OCI-LY3 (cell line): ENCODE data around the gene FAM117B.

ENCODE experiments used
- EZH2phosphoT487 ChIP-seq: fragments of 200-600 bp; shearing (Covaris generic); IDR thresholded peaks from 2 replicates; pipeline ENCODE4 v1.6.1; 2018; ENCODE audit warnings: antibody characterized with exemption, mixed run types, low read depth
- TF ChIP-seq, protein P1 (sequence below): fragments of 200-600, 300-600 bp; sonication (generic); IDR thresholded peaks from 2 replicates; pipeline ENCODE4 v1.5.1; 2014; ENCODE audit warnings: antibody characterized with exemption, low read length, low read depth

DNA sequence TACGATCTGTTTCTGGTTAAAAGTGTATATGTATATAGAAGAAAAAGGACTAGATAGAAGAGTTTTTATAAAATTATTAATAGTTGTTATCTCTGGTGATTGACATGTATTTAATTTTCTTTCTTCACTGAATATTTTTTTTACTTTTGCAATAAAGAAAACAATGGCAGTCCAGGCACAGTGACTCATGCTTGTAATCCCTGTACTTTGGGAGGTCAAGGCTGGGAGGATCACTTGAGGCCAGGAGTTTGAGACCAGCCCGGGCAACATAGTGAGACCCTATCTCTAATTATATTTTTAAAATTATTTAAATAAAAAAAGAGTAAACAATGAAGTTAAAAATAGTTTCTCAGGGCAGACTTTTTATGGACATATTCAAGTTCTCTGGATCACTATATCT is 114.7 kb downstream of the FAM117B start:
- TF ChIP-seq, protein P1, sequence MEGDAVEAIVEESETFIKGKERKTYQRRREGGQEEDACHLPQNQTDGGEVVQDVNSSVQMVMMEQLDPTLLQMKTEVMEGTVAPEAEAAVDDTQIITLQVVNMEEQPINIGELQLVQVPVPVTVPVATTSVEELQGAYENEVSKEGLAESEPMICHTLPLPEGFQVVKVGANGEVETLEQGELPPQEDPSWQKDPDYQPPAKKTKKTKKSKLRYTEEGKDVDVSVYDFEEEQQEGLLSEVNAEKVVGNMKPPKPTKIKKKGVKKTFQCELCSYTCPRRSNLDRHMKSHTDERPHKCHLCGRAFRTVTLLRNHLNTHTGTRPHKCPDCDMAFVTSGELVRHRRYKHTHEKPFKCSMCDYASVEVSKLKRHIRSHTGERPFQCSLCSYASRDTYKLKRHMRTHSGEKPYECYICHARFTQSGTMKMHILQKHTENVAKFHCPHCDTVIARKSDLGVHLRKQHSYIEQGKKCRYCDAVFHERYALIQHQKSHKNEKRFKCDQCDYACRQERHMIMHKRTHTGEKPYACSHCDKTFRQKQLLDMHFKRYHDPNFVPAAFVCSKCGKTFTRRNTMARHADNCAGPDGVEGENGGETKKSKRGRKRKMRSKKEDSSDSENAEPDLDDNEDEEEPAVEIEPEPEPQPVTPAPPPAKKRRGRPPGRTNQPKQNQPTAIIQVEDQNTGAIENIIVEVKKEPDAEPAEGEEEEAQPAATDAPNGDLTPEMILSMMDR: no peak
- no peak for TF ChIP-seq EZH2phosphoT487
